Tibial nerve (tissue), 4 donors: ENCODE results near the gene SDK1. TPM values are rescaled to one million over a fixed set of nuclear protein-coding genes. Genes with fewer than 3 reads are reported as not detected.
A peak's percentile ranks its signal among the peaks of the same experiment; 100 is the strongest.

Experiments used
- DNase-seq, 2 donors: peaks; one replicate each; pipeline ENCODE4 v3.0.0-alpha.2; 2019; ENCODE audit warnings: low spot score in 2 of 2
- H3K27ac ChIP-seq, 4 donors: fragments of 200-600 bp; sonication (generic) in 3 of 4; one replicate each; pipeline ENCODE4 v1.5.1; 2017 to 2019; ENCODE audit warnings: mild to moderate bottlenecking in 1 of 4
- H3K27me3 ChIP-seq, 2 donors: fragments of 200-600 bp; sonication (generic) in 1 of 2; one replicate each; pipeline versions ENCODE4 v1.5.1 to v1.6.0; 2017 to 2019
- H3K36me3 ChIP-seq, 3 donors: fragments of 200-600 bp; sonication (generic); one replicate each; pipeline ENCODE4 v1.5.1; 2018 to 2019
- H3K4me1 ChIP-seq, 4 donors: fragments of 200-600 bp; sonication (generic) in 3 of 4; one replicate each; pipeline ENCODE4 v1.5.1; 2017 to 2019
- H3K4me3 ChIP-seq, 4 donors: fragments of 200-600 bp; sonication (generic) in 3 of 4; one replicate each; pipeline ENCODE4 v1.5.1; 2017 to 2019; ENCODE audit warnings: mild to moderate bottlenecking in 1 of 4, moderate library complexity in 1 of 4
- H3K9me3 ChIP-seq, 4 donors: fragments of 200-600 bp; sonication (generic) in 3 of 4; one replicate each; pipeline ENCODE4 v1.5.1; 2017 to 2019
- EP300 ChIP-seq, 2 donors: sonication (generic); formaldehyde crosslinking; IDR thresholded peaks; one replicate each; pipeline ENCODE4 v1.6.1; 2017; ENCODE audit warnings: antibody characterized with exemption in 2 of 2, mild to moderate bottlenecking in 1 of 2
- POLR2A ChIP-seq, 2 donors: fragments of 450-650 bp; IDR thresholded peaks; one replicate each; pipeline ENCODE4 v1.6.1; 2017; ENCODE audit warnings: antibody characterized with exemption in 2 of 2, mild to moderate bottlenecking in 2 of 2, moderate library complexity in 2 of 2
- WGBS, 2 donors: methylation state at CpG; one replicate each; pipeline ENCODE4 v1.1.5; 2018; 5-methylcytosine and 5-hydroxymethylcytosine counted together
- total RNA-seq, 4 donors: library from RNA; depleted of rRNA; stranded (reverse); fragments of >200 nt; gene quantifications; one replicate each; pipeline ENCODE4 v1.1.0, GENCODE V29; 2016
- TF ChIP-seq, protein P1 (sequence below), 5 experiments: fragments of 200-600 bp in 3 of 5; fragments of 450-650 bp in 2 of 5; sonication (generic) in 3 of 5; IDR thresholded peaks; one replicate each; pipeline ENCODE4 v1.5.1; 2016 to 2019; ENCODE audit warnings: antibody characterized with exemption in 5 of 5, mild to moderate bottlenecking in 3 of 5, moderate library complexity in 2 of 5

SDK1 gene
- total RNA-seq, 4 donors from 2014 or later: 8.2 to 16.2 (median 12.9) TPM

DNA sequence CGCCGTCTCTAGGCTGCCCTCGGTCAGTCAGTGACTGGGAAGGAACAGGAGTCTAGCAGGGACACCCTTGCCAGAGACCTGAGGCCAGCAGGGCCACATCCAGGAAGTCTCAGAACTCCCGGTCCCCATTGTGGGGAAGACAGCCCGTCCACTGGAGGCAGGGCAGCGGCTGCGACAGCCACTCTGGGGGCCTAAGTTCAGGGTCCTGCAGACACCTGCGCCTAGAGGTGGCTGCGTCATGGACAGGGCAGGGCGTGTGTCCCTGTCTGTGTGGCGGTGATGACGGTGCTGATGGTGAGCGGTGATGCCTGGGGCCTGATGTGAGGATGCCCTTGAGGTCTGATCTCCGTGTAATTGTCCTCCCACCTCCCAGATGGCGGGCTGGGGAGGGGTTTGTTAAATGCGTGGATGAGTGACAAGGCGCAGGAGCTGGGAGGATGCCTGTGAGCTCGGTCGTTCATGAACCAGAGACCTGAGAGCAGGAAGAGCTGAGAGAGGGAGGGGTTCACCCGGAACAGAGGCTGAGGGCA lies 843.2 kb downstream of the SDK1 start:
- Histone ChIP-seq H3K36me3 (peaks cover 0 to 11% (median 0%) of the 10 kb centered on the region in 3 donors), H3K4me3 (peak overlapping the region in 1 of 4 donors; percentile 30), H3K27me3 (no peaks in the 10 kb centered on the region), H3K9me3 (no peaks in the 10 kb centered on the region), H3K27ac (no peak overlapping the region), H3K4me1 (peaks cover 0 to 17% (median 2%) of the 10 kb centered on the region in 4 donors)
- no peak for DNase-seq
- WGBS, 2 donors: 38 to 45% methylated on average over 18 of the region's 20 CpGs
- no peak for TF ChIP-seq POLR2A (IDR thresholded peaks at IDR 0.05)
- TF ChIP-seq EP300 (IDR thresholded peaks at IDR 0.05): no peak
- TF ChIP-seq, protein P1, sequence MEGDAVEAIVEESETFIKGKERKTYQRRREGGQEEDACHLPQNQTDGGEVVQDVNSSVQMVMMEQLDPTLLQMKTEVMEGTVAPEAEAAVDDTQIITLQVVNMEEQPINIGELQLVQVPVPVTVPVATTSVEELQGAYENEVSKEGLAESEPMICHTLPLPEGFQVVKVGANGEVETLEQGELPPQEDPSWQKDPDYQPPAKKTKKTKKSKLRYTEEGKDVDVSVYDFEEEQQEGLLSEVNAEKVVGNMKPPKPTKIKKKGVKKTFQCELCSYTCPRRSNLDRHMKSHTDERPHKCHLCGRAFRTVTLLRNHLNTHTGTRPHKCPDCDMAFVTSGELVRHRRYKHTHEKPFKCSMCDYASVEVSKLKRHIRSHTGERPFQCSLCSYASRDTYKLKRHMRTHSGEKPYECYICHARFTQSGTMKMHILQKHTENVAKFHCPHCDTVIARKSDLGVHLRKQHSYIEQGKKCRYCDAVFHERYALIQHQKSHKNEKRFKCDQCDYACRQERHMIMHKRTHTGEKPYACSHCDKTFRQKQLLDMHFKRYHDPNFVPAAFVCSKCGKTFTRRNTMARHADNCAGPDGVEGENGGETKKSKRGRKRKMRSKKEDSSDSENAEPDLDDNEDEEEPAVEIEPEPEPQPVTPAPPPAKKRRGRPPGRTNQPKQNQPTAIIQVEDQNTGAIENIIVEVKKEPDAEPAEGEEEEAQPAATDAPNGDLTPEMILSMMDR (IDR thresholded peaks at IDR 0.05): no peak

DNA sequence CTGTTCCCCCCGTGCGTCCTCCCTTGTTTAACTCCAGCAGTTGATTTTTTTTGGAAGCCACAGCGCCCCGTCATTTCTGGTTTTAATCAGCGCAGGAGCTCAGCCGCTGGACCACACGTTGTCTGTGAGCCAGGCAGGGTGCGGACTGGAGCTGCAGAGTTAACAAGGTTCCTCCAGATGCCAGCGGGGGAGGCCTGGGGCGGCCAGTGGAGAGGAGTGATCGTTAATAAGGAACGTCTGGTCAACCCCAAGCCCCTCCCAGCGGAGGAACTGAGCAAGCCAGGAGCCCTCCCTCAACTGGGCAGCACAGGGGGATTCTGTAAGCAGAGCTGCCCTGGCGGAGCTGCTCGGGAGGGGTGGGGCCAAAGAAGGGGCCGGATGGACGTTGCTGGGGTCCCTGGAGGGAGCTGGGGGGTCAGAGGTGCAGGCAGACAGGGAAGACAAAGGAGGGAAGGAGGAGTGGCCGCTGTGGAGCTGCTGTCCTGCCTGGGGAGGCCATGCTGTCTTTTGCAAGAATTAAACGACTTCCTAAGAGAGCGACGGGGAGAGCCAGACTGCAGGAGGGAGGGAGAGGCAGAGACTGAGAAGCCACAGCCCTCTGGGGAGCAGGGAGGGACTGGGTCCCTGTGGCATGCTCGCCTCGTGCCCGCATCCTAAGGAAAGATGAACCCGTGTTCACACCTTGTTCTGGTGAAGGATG lies 843.9 kb downstream of the SDK1 start:
- 13 to 18% methylated on average over 25 of the region's 25 CpGs for WGBS, 2 donors
- Histone ChIP-seq H3K4me1 (peaks cover 0 to 17% (median 2%) of the 10 kb centered on the region in 4 donors), H3K36me3 (peaks cover 0 to 18% (median 0%) of the 10 kb centered on the region in 3 donors), H3K27ac (no peak overlapping the region), H3K4me3 (peak overlapping the region in 1 of 4 donors; percentile 30), H3K27me3 (no peaks in the 10 kb centered on the region), H3K9me3 (no peaks in the 10 kb centered on the region)
- TF ChIP-seq POLR2A (IDR thresholded peaks at IDR 0.05): no peak
- TF ChIP-seq EP300 (IDR thresholded peaks at IDR 0.05): no peak
- TF ChIP-seq, protein P1 (IDR thresholded peaks at IDR 0.05): no peak
- peak; percentile 17 to 39 for DNase-seq

GRCh38 chr7:4145576-4145975 lies 844.5 kb downstream of the SDK1 start:
- no peak for TF ChIP-seq POLR2A (IDR thresholded peaks at IDR 0.05)
- TF ChIP-seq, protein P1 (IDR thresholded peaks at IDR 0.05): no peak
- no peak for TF ChIP-seq EP300 (IDR thresholded peaks at IDR 0.05)
- no peaks in the 10 kb centered on the region for H3K9me3 ChIP-seq
- no peak overlapping the region for H3K4me3 ChIP-seq
- H3K27me3 ChIP-seq: no peaks in the 10 kb centered on the region
- no peak for DNase-seq
- H3K4me1 ChIP-seq: peaks cover 0 to 17% (median 2%) of the 10 kb centered on the region in 4 donors
- 88 to 93% methylated on average over 9 to 13 of the region's 14 CpGs for WGBS, 2 donors
- no peak overlapping the region for H3K27ac ChIP-seq
- H3K36me3 ChIP-seq: peaks cover 0 to 22% (median 0%) of the 10 kb centered on the region in 3 donors

GRCh38 chr7:4147926-4148620 lies 847.0 kb downstream of the SDK1 start:
- TF ChIP-seq EP300 (IDR thresholded peaks at IDR 0.05) (no peak), POLR2A (IDR thresholded peaks at IDR 0.05) (no peak)
- TF ChIP-seq, protein P1 (IDR thresholded peaks at IDR 0.05): no peak

DNA sequence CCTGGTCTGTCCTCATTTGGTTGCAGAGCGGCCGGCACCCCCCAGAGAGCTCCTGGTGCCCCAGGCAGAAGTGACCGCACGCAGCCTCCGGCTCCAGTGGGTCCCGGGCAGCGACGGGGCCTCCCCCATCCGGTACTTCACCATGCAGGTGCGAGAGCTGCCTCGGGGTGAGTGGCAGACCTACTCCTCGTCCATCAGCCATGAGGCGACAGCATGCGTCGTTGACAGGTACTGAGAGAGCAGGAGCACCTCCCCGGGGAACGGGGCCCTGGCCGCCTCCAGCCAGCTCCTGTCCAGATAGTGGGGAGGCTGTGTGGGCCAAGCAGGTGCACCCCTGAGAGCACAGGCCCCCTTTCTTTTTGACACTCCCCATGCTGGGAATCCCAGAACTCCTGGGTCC lies 848.2 kb downstream of the SDK1 start:
- no peaks in the 10 kb centered on the region for H3K9me3 ChIP-seq
- WGBS, 2 donors: 90 to 96% methylated on average over 17 to 18 of the region's 18 CpGs
- H3K36me3 ChIP-seq: peaks cover 0 to 22% (median 0%) of the 10 kb centered on the region in 3 donors
- no peak overlapping the region for H3K27ac ChIP-seq
- TF ChIP-seq POLR2A (IDR thresholded peaks at IDR 0.05) (no peak), EP300 (IDR thresholded peaks at IDR 0.05) (no peak)
- TF ChIP-seq, protein P1 (IDR thresholded peaks at IDR 0.05): no peak
- DNase-seq: no peak
- no peaks in the 10 kb centered on the region for H3K27me3 ChIP-seq
- peaks cover 0 to 12% (median 2%) of the 10 kb centered on the region in 4 donors for H3K4me1 ChIP-seq
- no peak overlapping the region for H3K4me3 ChIP-seq

More at GRCh38 chr7:4147926-4148620, 847.0 kb downstream of the SDK1 start:
- H3K27ac ChIP-seq: no peak overlapping the region
- no peaks in the 10 kb centered on the region for H3K27me3 ChIP-seq
- DNase-seq: no peak
- WGBS, 2 donors: 83 to 88% methylated on average over 28 of the region's 28 CpGs
- no peaks in the 10 kb centered on the region for H3K9me3 ChIP-seq
- H3K4me1 ChIP-seq: peaks cover 0 to 17% (median 2%) of the 10 kb centered on the region in 4 donors
- H3K36me3 ChIP-seq: peaks cover 0 to 22% (median 0%) of the 10 kb centered on the region in 3 donors
- no peak overlapping the region for H3K4me3 ChIP-seq
